ENCODE measurements around the gene HACD2. TPM values are rescaled to one million over a fixed set of nuclear protein-coding genes. Genes with fewer than 3 reads are reported as not detected.

Gene HACD2
- total RNA-seq, 1 experiment from 2014 or later, result 27.4 TPM

- H3K27ac Mint-ChIP-seq, result no peak overlapping the region
- H3K9me3 ChIP-seq (ENCODE audit: control insufficient read depth, low read depth, low read length), result no peaks in the 10 kb centered on the region
- H3K9ac ChIP-seq (ENCODE audit: extremely low read depth, insufficient read length, low read length), result no peak overlapping the region
- no peaks in the 10 kb centered on the region for H3K79me1 ChIP-seq (ENCODE audit: insufficient read depth, low read depth, low read length, poor library complexity, severe bottlenecking)
- no peak overlapping the region for H2BK15ac ChIP-seq (ENCODE audit: low read depth, low read length)
- peaks cover 1% of the 10 kb centered on the region; the same call in 1 of the 2 replicates for H3K27me3 ChIP-seq (ENCODE audit: insufficient read depth, low read length)
- H3K18ac ChIP-seq (ENCODE audit: insufficient read length, low read depth, low read length), result no peak overlapping the region
- no peak overlapping the region for H2AFZ ChIP-seq (ENCODE audit: low read length)
- no peaks in the 10 kb centered on the region for H3K4me1 ChIP-seq (ENCODE audit: insufficient read depth, low read length)
- no peaks in the 10 kb centered on the region for H3K36me3 Mint-ChIP-seq (ENCODE audit: insufficient read depth in 1 of 3, low read depth in 3 of 3)
- WGBS (ENCODE audit: extremely low coverage, insufficient read length, low lambda C conversion rate), result no CpG with 5 or more reads among the region's 7 CpGs
- no peaks in the 10 kb centered on the region for H3K79me2 ChIP-seq (ENCODE audit: insufficient read depth, low read length)
- no peaks in the 10 kb centered on the region for H3K23me2 ChIP-seq (ENCODE audit: insufficient read length, low read depth, low read length, poor library complexity, severe bottlenecking)
- peaks cover 45% of the 10 kb centered on the region for H3K27me3 Mint-ChIP-seq (ENCODE audit: low read depth)
- H3K14ac ChIP-seq (ENCODE audit: insufficient read depth, low read length), result no peak overlapping the region
- H3T11ph ChIP-seq (ENCODE audit: low read length), result no peak overlapping the region
- no peak overlapping the region for H3K4me2 ChIP-seq (ENCODE audit: insufficient read depth, insufficient read length, low read length)
- H4K5ac ChIP-seq (ENCODE audit: insufficient read length, low read depth, low read length), result no peak overlapping the region
- H3K23ac ChIP-seq (ENCODE audit: insufficient read length, low read depth, low read length), result no peak overlapping the region
- no peak overlapping the region for H4K91ac ChIP-seq (ENCODE audit: insufficient read length, low read depth, low read length)
- no peak for DNase-seq
- H4K8ac ChIP-seq (replicated peaks; ENCODE audit: insufficient read length, low read depth, low read length), result no peak overlapping the region
- no peak overlapping the region for H2BK20ac ChIP-seq (ENCODE audit: low read depth, low read length, poor library complexity, severe bottlenecking)
- no peak overlapping the region for H3K27ac ChIP-seq (ENCODE audit: insufficient read length, low read depth, low read length)
- H3K4ac ChIP-seq (ENCODE audit: low read depth, low read length), result no peak overlapping the region
- H2BK120ac ChIP-seq (ENCODE audit: low read depth, low read length, poor library complexity, severe bottlenecking), result no peak overlapping the region
- H3K4me3 Mint-ChIP-seq, result no peak overlapping the region
- H2BK12ac ChIP-seq (ENCODE audit: insufficient read length, low read depth, low read length), result no peak overlapping the region
- no peak overlapping the region for H3K56ac ChIP-seq (ENCODE audit: insufficient read length, low read depth, low read length)
- H4K20me1 ChIP-seq (ENCODE audit: control insufficient read depth, insufficient read depth, insufficient read length), result no peaks in the 10 kb centered on the region
- H2BK5ac ChIP-seq (ENCODE audit: insufficient read length, low read length), result no peak overlapping the region
- peaks cover 0 to 2% of the 10 kb centered on the region in 2 experiments; a peak in 1 of 5 replicates for H3K9me3 Mint-ChIP-seq
- peaks cover 17 to 24% of the 10 kb centered on the region in 2 experiments for H3K4me1 Mint-ChIP-seq
- H2AK5ac ChIP-seq (ENCODE audit: insufficient read length, low read length), result no peak overlapping the region
- TF ChIP-seq CTCF (conservative IDR thresholded peaks at IDR 0.05), result no peak
These were observed 141.9 kb downstream of the HACD2 start for GRCh38 chr3:123442908-123443307.

All from H9 (cell line).